ENCODE data around the gene FAM83D.

The FAM83D gene

DNA sequence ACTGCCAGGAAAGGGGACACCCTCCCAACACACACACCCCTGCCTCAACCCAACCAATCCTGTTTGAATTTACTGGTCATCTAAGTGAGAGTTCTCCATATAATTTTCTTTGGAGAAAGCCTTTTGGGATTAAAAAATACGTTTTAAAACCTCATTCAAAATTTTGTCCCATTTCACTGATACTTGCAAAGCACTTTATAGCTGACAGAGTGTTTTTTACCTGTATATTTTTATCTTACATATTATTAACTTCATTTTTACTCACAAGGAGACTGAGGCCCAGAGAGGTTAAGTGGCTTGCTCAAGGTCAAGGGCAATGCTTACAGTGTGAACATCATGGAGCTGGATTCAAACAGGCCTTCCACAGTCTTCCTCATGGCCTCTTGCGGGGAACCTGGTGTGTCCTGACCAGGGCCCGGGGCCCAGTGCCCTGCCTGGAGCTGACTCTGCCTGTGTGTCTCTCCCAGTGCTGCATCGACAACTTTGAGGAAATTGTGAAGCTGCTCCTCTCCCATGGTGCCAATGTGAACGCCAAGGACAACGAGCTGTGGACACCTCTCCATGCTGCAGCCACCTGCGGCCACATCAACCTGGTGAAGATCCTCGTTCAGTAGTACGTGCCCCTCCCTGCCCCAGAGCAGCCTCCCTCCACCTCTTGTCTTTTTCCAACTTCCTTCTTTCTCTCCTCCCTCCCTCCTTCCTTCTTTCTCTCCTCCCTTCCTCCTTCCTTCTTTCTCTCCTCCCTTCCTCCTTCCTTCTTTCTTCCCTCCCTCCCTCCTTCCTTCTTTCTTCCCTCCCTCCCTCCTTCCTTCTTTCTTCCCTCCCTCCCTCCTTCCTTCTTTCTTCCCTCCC is 30.9 kb upstream of the FAM83D start:
- no peak for DNase-seq

DNA sequence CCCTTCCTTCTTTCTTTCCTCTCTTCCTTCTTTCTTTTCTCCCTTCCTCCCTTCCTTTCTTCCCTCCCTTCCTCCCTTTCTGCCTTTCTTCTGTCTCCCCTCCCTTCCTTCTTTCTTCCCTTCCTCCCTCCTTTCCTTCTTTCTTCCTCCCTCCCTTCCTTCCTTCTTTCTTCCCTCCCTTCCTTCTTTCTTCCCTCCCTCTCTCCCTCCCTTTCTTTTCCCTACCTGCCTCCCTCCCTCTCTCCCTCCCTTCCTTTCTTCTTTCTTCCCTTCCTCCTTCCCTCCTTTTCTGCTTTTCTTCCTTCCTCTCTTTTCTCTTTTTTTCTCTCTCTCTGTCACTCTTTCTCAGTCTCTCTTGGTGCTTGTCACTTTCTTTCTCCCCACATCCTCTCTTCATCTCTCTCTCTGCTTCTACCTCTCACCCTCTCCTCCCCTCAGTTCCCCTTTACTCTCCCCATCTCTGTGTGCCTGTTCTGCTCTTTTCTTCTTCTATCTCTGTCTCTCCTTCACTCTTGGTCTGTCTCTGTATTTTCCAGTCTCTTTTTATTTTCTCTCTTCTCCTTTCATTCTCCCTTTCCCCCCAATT is 30.1 kb upstream of the FAM83D start:
- no peak for DNase-seq

DNA sequence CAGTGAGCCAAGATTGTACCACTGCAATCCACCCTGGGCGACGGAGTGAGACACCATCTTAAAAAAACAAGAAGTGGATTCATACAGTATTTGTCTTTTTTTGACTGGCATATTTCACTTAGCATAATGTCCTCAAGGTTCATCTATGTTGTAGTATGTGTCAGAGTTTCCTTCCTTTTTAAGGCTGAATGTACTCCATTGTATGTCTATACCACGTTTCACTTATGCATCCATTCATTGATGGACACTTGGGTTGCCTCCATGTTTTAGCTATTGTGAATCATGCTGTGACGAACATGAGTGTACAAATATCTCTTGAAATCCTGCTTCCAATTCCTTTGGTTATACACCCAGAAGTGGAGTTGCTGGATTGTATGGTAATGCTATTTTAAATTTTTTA is 28.9 kb upstream of the FAM83D start:
- DNase-seq, result no peak

DNA sequence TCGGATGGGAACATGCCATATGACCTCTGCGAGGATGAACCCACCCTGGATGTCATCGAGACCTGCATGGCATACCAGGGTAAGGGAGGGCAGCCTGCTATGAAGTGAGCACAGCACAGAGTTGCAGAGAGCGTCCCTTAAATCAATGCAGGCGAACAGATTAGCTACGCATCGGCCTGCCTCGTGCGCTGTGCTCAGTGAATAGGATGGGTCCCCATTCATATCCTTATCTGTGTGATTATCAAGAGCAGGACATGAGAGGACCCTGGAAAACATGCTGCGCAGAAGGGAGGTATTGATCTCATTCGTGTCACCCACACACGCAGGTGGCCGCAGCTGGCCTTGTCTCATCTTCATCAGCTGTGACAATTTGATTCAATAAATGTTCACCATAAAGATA is 25.6 kb upstream of the FAM83D start:
- DNase-seq, result no peak

DNA sequence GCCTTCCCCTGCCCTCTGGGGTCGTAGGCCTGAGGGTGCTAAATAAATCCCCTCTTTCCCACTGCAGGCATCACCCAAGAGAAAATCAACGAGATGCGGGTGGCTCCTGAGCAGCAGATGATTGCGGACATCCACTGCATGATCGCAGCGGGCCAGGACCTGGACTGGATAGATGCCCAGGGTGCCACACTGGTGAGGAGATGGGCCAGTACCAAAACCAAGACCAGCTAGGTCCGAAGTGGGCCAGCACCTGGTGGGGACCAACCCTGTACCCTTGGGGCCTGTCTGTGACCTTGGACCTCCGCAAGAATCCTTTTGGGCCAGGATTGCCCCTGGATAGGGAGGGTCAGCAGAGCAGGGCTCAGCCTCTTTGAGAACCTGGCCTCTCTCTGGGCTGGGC is 23.6 kb upstream of the FAM83D start:
- DNase-seq, result no peak

DNA sequence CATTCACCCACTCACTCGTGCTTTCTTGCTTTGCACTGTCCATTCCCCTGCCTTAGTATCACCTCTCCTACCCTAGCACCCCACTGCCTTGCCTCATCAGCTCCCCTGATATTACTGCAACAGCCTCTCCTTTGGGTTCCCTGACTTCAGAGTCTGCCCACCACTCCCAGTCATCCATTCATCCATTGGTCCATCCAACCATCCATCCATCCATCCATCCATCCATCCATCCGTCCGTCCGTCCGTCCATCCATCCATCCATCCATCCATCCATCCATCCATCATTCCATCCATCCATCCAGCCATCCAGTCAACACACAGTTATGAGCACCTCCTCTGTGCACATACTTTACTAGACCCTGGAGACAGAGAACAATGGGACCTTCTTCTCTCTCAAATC is 22.9 kb upstream of the FAM83D start:
- DNase-seq, result no peak

DNA sequence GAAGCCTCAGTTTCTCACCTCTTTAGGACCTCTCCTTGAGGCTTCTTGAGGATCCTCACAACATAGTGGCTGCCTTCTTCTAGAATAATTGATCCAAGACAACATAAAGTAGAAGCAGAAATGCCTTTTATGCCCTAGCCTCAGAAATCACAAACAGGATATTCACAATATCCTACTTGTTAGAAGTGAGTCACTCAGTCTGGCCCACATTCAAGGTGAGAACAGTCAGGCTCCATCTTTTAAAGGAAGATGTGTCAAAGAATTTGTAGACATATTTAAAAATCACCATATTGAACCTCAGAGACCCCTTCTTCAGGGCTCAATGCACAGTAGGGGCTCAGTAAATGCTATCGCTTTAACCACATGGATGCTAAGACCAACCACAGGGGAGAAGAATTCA is 20.8 kb upstream of the FAM83D start:
- no peak for DNase-seq

DNA sequence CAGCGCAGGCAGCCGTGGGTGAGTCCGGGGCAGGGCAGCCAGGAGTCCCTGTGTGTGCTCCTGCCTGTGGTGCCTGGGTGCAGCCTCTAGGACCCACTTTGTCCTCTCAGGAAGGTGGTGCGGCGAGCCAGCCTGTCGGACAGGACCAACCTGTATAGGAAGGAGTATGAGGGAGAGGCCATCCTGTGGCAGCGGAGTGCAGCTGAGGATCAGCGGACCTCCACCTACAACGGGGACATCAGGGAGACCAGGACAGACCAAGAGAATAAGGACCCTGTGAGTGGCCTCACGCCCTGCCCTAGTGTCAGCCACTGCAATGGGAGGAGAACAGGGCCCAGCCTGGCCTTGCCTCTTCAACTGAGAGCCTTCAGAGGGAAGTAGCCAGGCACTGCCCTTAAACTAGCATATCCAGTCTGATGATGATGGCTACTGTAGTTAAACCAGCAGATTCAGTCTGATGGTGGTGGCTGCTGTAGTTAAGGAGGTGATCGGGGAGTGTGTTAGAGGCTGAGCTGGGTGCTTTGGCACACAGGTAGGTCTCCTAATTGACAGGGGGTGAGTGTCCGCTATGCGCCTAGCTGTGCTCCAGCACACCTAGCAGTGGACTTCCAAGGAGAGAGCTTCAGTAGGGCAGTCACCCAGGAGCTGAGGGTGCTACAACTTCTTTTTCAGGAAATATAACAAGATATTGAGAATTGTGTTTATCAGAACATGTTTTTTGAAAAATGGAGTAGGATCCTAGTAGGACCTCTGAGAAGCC is 18.1 kb upstream of the FAM83D start:
- no peak for DNase-seq

DNA sequence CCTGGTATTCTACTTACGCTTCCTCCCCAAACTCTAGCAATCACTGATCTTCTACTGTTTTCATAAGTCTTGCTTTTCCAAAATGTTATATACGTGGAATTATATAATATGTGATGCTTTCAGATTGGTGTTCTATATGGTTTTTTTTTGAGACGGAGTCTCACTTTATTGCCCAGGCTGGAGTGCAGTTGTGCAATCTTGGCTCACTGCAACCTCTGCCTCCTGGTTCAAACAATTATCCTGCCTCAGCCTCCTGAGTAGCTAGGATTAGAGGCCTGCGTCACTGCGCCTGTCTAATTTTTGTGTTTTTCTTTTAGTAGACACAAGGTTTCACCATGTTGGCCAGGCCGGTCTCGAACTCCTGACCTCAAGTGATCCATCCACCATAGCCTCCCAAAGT is 10.9 kb upstream of the FAM83D start:
- DNase-seq, result no peak

DNA sequence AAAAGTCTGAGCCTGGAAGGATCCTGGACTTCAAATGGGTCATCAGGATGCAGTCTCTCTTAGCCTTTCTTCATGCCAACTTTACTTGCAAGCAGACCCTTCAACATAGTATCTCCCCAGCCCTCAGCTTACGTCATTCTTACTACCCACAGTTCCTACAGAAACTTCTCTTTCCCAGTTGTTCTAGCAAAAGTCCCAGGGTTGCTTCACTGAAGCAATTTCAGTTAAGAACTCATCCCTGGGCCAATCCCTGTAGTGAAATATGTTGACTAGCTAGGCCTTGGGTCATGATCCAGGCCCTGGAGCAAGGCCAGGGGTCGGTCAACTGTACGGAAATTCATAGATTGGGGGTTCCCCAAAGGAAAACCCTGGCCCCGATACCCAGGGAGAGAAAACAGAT is 8.6 kb upstream of the FAM83D start:
- DNase-seq, result no peak

DNA sequence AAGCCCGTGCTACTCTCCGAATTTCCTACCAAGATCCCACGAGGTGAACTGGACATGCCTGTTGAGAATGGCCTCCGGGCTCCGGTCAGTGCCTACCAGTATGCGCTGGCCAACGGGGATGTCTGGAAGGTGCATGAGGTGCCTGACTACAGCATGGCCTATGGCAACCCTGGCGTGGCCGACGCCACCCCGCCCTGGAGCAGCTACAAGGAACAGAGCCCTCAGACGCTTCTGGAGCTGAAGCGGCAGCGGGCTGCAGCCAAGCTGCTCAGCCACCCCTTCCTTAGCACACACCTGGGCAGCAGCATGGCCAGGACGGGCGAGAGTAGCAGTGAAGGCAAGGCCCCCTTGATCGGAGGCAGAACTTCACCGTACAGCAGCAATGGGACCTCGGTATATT is 8.0 kb upstream of the FAM83D start:
- DNase-seq, result no peak

DNA sequence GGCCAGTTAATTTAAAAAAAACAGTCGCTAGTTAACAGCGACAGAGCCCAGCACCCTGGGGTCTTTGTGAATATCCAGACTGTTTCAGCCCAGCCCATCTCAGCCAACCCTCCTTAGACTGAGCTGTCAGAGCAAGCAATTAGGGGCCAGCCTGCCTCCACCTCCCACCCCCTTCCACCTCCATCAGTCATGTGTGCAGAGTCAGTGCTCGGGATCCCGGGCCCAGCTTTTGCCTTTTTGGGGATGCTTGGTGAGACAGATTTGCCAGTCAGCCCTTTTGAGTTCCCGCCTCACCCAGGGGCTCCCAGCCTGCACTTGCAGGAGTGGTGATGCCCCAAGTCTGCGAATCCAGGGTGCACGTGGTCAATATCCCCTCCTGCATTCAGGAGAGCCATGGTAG is 6.5 kb upstream of the FAM83D start:
- DNase-seq, result no peak

DNA sequence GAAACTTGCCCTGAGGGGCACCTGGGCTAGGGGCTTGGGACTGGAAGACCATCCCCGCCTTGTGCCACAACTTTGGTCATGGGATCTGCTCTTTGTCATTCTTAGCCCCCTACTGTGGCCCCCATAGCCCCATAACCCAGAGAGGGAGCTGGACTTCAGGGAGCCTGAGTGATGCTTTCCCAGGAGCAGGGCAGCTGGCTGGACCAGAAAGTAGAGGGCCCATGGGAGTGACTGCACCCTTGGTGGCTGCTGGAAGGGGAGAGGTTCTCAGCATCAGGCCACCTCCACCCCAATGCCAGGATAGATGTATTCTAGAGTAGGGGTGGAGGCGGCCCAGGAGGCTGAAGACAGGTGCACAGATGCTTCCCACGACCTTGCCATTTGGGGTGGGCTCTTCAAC is 5.8 kb upstream of the FAM83D start:
- DNase-seq, result no peak

DNA sequence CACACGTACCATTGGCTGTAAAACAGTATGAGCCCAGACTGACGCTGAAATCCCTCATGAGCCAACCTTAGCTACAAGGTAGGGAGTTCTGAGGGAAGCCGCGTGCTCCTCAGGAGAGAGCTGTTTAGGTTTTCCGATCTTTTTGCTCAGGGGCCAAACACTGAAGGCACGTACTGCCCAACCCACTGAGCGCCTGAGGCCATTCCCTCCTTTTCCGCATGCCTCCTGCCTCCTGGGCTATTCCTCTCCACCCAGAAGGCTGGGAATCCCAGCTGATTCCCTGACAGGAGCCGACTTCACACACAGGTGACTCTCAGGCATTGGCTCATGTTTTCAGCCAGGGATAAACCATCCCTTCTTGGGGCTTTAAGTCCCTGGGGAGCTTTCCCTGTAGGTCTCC is 5.4 kb upstream of the FAM83D start:
- no peak for DNase-seq

DNA sequence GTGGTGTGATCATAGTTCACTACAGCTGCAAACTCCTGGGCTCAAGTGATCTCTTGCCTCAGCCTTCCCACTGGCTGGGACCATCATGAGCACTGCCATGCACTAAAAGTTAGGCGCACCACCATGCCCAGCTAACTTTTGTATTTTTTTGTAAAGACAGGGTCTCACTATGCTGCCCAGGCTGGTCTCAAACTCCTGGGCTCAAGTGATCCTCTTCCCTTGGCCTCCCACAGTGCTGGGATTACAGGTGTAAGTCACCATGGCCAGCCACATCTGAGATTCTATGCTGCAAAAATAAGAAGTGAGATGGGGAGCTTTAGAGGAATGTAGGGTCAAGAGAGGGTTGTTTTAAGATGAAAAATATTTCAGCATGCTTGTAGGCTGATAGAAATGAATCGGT is 1.5 kb upstream of the FAM83D start:
- DNase-seq, result no peak

DNA sequence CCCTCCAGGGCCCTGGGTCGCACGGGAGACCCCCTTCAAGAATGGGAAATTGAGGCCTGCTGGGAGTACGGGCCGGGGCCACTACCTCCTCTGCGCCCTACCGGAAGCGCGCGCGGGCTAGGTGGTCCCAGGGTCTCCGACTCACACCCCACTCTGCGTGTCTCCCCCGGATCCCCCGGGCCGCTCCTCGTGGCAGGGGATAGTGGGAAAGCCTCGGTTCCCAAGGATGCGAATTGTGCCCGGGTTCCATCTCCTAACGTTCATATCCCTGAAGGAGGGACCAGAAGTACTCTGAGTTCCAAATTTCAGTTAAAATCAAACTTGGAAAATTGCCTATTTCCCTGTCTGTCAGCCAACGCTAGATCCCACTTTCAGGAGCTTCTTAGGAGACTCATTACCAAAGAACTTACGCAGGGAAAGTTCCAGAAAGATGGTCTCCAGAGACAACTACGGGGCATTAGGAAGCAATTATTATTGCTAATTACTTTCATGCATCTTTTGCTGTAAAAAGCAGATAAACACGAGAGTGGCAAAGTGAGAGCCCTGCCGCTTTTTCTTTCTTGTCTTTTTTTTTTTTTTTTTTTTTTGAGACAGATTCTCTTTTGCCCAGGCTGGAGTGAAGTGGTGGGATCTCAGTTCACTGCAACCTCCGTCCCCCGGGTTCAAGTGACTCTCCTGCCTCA is 858 bp downstream of the FAM83D start:
- DNase-seq, result no peak

DNA sequence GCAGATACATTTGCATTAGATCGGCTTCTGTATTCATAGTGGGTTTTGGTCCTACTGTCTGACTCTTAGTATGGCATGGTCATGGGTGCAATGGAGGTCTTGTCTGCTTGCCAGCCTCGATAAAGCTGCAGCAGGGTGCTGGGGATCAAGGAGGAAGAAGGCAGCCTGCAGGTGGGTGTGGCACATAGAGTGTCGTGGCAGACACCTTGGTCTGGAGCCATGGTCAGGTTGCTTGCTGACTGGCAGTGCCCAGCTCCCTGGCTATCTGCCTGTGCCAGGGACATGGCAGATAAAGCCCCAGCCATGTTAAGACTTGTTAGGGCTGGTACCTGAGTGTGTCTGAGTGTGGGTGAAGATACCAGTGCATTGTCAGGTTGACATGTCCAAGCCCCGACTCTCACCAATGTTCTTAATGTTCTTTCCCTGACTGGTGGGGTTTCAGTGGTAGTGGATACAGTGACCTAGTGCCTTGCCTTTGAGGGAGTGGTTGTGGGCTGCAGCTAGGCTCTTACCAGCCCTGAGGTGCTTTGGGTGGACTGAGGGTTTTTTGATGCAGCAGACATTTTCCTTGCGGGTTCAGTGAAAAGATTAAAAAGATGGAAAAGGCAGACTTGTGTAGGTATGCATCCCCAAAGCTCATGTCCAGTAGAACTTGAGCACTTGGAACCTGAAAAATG is 1.8 kb downstream of the FAM83D start:
- no peak for DNase-seq

DNA sequence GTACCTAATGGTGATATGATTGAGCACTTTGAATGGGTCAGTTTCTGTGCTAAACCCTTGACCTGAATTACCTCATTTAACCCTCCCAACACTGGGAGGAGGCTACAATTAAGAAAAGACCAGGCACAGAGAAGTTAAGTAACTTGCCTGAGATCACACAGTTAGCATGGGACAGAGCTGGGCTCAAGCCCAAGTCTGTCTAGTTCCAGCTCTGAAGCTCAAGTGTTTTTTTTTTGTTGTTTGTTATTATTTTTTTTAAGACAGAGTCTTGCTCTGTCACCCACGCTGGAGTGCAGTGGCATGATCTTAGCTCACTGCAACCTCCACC is 4.0 kb downstream of the FAM83D start:
- no peak for DNase-seq

DNA sequence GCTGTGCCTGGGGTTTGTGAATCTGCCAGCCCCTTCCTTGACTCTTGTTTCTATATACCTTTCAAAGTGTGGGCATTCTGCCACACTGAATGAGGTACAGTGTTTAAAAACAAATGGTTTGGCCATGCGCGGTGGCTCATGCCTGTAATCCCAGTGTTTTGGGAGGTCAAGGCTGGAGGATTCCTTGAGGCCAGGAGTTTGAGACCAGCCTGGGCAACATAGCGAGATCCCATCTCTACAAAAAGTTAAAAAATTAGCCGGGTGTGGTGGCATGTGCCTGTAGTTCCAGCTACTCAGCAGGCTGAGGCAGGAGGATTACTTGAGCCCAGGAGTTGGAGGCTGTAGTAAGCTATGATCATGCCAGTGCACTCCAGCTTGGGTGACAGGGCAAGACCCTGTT is 5.8 kb downstream of the FAM83D start:
- no peak for DNase-seq

DNA sequence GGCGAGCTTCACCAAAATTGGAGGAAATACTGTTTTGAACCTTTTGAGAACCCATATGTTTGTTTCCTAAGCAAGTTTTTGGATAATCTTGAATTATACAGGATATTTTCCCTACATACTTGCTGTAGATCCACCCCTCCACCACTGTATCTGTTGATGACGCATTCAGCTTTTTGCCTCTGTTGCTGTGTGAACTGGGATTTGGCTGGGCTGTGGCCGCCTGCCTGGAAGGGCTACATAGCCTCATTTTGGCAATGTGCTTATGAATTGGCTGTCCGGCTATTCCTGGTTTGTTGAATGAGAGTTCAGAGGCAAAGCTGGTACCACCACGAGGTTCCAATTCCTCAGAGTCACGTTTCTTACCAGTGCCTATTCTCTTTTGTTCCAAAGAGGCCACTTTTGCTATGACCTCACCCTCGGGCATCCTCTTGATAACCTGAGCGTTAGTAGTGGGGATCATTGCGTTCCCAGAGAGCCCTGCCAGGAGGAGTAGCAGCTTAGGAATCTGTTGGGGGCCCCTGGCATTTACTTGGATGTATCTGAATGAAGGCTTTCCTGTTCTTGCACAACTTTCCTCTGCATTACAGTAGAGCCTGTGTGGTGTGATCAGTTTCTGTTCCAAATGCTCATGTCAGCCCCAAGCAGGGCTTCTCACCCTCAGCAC is 6.4 kb downstream of the FAM83D start:
- no peak for DNase-seq

DNA sequence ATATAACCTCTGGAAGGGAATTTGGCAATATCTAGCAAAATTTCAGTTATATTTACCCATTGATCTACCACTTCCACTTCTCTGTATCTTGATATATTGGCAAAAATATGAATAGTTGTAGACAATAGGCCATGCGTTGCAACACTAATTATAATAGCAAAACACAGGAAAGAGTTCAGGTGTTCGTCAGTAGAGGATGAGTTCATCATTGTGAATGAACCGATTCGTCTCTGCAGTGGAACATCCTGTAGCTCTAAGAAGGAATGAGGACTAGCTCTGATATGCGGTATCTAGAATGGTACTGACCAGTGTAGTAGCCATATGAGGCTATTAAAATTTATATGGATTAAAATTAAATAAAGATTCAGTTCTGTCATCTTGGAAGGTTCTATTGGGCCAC is 8.3 kb downstream of the FAM83D start:
- DNase-seq, result no peak

DNA sequence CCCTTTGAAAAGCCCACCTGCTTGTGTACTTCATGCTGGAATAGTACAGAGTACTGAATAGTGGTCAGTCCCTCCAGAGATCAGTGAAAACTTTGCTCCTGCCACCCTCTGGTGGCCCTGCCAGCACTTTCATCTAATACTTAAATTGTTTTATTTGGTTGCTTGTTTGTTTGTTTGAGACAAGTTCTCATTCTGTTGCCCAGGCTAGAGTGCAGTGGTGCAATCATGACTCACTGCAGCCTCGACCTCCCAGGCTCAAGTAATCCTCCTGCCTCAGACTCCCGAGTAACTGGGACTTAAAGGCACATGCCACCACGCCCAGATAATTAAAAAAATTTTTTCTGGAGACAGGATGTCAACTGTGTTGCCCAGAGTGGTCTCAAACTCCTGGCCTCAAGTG is 9.1 kb downstream of the FAM83D start:
- no peak for DNase-seq

DNA sequence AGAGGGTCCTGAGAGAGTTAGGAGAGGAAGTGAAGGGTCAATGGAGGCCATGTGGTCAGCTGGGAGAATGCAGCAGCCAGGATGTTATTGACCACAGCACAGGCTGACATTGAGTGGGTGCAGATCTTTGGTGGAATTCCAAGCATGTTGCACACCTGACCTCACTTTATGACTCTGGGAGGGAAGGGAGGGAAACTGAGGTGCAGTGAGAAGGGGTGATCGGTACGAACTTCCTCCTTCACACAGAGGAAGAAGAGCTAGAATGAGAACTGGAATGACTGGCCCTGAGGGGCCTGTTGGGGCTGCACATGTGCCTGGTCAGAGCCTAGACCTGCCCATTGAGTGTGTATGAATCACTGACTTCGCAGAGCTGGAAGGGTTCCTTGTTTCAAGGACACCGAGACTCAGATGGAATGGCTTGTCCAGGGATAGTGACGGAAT is 9.8 kb downstream of the FAM83D start:
- no peak for DNase-seq

All from stimulated activated CD4-positive, alpha-beta T cell treated with anti-CD3 and anti-CD28 coated beads, Interleukin-4, amount 100 ng/mL, for 4 hours (primary cell).